Measurements from ENCODE around the gene ERMARD. TPM values are rescaled to one million over a fixed set of nuclear protein-coding genes. Genes with fewer than 3 reads are reported as not detected.

ERMARD gene
- total RNA-seq, 1 experiment from 2014 or later: 17.7 TPM

GRCh38 chr6:169801396-169802160, 50.2 kb downstream of the ERMARD start:
- ChIA-PET CTCF (interaction anchor here (1.4 to 3.5 kb wide), 3 partner anchors 11 to 30 kb away, joined by 3 to 17 read pairs (median 12); no protein-coding TSS in a partner anchor), POLR2A (no interaction called here)
- Mint-ChIP-seq H3K27ac (no peak overlapping the region), H3K4me3 (no peak overlapping the region), H3K4me1 (peaks cover 10% of the 10 kb centered on the region), H3K27me3 (ENCODE audit: low read depth) (peaks cover 30% of the 10 kb centered on the region), H3K9me3 (peaks cover 6% of the 10 kb centered on the region; the same call in 1 of the 2 replicates), H3K36me3 (no peaks in the 10 kb centered on the region)
- no peak for TF ChIP-seq TP53 (CRISPR knock-in tag; IDR thresholded peaks at IDR 0.05)
- TF ChIP-seq ZBTB43 (CRISPR knock-in tag; IDR thresholded peaks at IDR 0.05): no peak
- no peak for TF ChIP-seq CREM (CRISPR knock-in tag; IDR thresholded peaks at IDR 0.05)
- no peak for TF ChIP-seq ZNF423 (CRISPR knock-in tag; IDR thresholded peaks at IDR 0.05)
- TF ChIP-seq STAT6 (CRISPR knock-in tag; conservative IDR thresholded peaks at IDR 0.05; ENCODE audit: low read depth): no peak
- no peak for TF ChIP-seq NFE2L1 (CRISPR knock-in tag; IDR thresholded peaks at IDR 0.05)
- no peak for TF ChIP-seq HMGXB4 (CRISPR knock-in tag; IDR thresholded peaks at IDR 0.05)
- TF ChIP-seq ZNF416 (CRISPR knock-in tag; IDR thresholded peaks at IDR 0.05): no peak
- no peak for TF ChIP-seq SMAD3 (CRISPR knock-in tag; IDR thresholded peaks at IDR 0.05; ENCODE audit: borderline replicate concordance)
- TF ChIP-seq ELF4 (CRISPR knock-in tag; IDR thresholded peaks at IDR 0.05; ENCODE audit: low read depth): no peak
- no peak for TF ChIP-seq CREB1 (CRISPR knock-in tag; IDR thresholded peaks at IDR 0.05)
- no peak for TF ChIP-seq ERG (CRISPR knock-in tag; IDR thresholded peaks at IDR 0.05)
- DNase-seq (ENCODE audit: low spot score): no peak
- no peak for ATAC-seq

GRCh38 chr6:169802790-169803189, 51.4 kb downstream of the ERMARD start:
- no peak for DNase-seq (ENCODE audit: low spot score)
- H3K4me1 Mint-ChIP-seq: peaks cover 10% of the 10 kb centered on the region
- H3K9me3 Mint-ChIP-seq: peaks cover 6% of the 10 kb centered on the region; the same call in 1 of the 2 replicates
- H3K27me3 Mint-ChIP-seq (ENCODE audit: low read depth): peaks cover 40% of the 10 kb centered on the region
- TF ChIP-seq AR (CRISPR knock-in tag; IDR thresholded peaks at IDR 0.05) (no peak), ZNF138 (CRISPR knock-in tag; conservative IDR thresholded peaks at IDR 0.05) (no peak), ELF4 (CRISPR knock-in tag; IDR thresholded peaks at IDR 0.05; ENCODE audit: low read depth) (no peak), FOXJ3 (CRISPR knock-in tag; IDR thresholded peaks at IDR 0.05; ENCODE audit: borderline replicate concordance) (no peak), HMGA2 (CRISPR knock-in tag; IDR thresholded peaks at IDR 0.05) (no peak), TP53 (CRISPR knock-in tag; IDR thresholded peaks at IDR 0.05) (no peak), ESRRA (CRISPR knock-in tag; IDR thresholded peaks at IDR 0.05; ENCODE audit: borderline replicate concordance) (no peak), SMAD3 (CRISPR knock-in tag; IDR thresholded peaks at IDR 0.05; ENCODE audit: borderline replicate concordance) (no peak), TCF7 (CRISPR knock-in tag; IDR thresholded peaks at IDR 0.05; ENCODE audit: low read depth) (no peak), HMGXB4 (CRISPR knock-in tag; IDR thresholded peaks at IDR 0.05) (no peak)
- POLR2A ChIA-PET: no interaction called here
- ATAC-seq: no peak
- no peaks in the 10 kb centered on the region for H3K36me3 Mint-ChIP-seq
- CTCF ChIA-PET: interaction anchor here (0.7 to 5.3 kb wide), 4 partner anchors 9 to 75 kb away, joined by 3 to 47 read pairs (median 16); no protein-coding TSS in a partner anchor
- no peak overlapping the region for H3K4me3 Mint-ChIP-seq
- H3K27ac Mint-ChIP-seq: no peak overlapping the region

All from WTC11 (cell line).